ENCODE results near the gene C19orf73. TPM values are rescaled to one million over a fixed set of nuclear protein-coding genes. Genes with fewer than 3 reads are reported as not detected.
"Not testable (repeated sequence)": the region's sequence is repeated elsewhere in the genome, so short reads cannot be mapped to it uniquely, and the experiment has no call there.

Gene C19orf73
- total RNA-seq, 1 donor = 3.5 TPM

GRCh38 chr19:49152119-49152550 is 33.2 kb upstream of the C19orf73 start:
- Histone ChIP-seq H3K9me3 (ENCODE audit: low read depth, low read length) (no peaks in the 10 kb centered on the region), H3K4me3 (ENCODE audit: low read length) (no peak overlapping the region), H3K27me3 (ENCODE audit: insufficient read depth, low read length) (peaks cover 44% of the 10 kb centered on the region), H3K4me1 (ENCODE audit: insufficient read depth, low read length) (peaks cover 33% of the 10 kb centered on the region)

- Histone ChIP-seq H3K9me3 (ENCODE audit: low read depth, low read length) (no peaks in the 10 kb centered on the region), H3K4me3 (ENCODE audit: low read length) (no peak overlapping the region), H3K27me3 (ENCODE audit: insufficient read depth, low read length) (peaks cover 44% of the 10 kb centered on the region), H3K4me1 (ENCODE audit: insufficient read depth, low read length) (peaks cover 33% of the 10 kb centered on the region)
Observed at GRCh38 chr19:49151267-49152118, 32.5 kb upstream of the C19orf73 start.

- Histone ChIP-seq H3K4me1 (ENCODE audit: insufficient read depth, low read length) (peaks cover 33% of the 10 kb centered on the region), H3K9me3 (ENCODE audit: low read depth, low read length) (no peaks in the 10 kb centered on the region), H3K27me3 (ENCODE audit: insufficient read depth, low read length) (peaks cover 44% of the 10 kb centered on the region), H3K4me3 (ENCODE audit: low read length) (no peak overlapping the region)
Observed at GRCh38 chr19:49150944-49151243, 32.0 kb upstream of the C19orf73 start.

- H3K4me1 ChIP-seq (ENCODE audit: insufficient read depth, low read length) = peaks cover 33% of the 10 kb centered on the region
- no peaks in the 10 kb centered on the region for H3K9me3 ChIP-seq (ENCODE audit: low read depth, low read length)
- H3K4me3 ChIP-seq (ENCODE audit: low read length) = peak overlapping the region; percentile 32
- H3K27me3 ChIP-seq (ENCODE audit: insufficient read depth, low read length) = peaks cover 44% of the 10 kb centered on the region
Observed at GRCh38 chr19:49150106-49150943, 31.4 kb upstream of the C19orf73 start.

- Histone ChIP-seq H3K4me1 (ENCODE audit: insufficient read depth, low read length) (peaks cover 33% of the 10 kb centered on the region), H3K9me3 (ENCODE audit: low read depth, low read length) (no peaks in the 10 kb centered on the region), H3K4me3 (ENCODE audit: low read length) (peak overlapping the region; percentile 32), H3K27me3 (ENCODE audit: insufficient read depth, low read length) (peaks cover 44% of the 10 kb centered on the region)
Observed at GRCh38 chr19:49149652-49150105, 30.7 kb upstream of the C19orf73 start.

GRCh38 chr19:49148784-49149651 is 30.1 kb upstream of the C19orf73 start:
- peaks cover 33% of the 10 kb centered on the region for H3K4me1 ChIP-seq (ENCODE audit: insufficient read depth, low read length)
- peaks cover 44% of the 10 kb centered on the region for H3K27me3 ChIP-seq (ENCODE audit: insufficient read depth, low read length)
- H3K9me3 ChIP-seq (ENCODE audit: low read depth, low read length) = no peaks in the 10 kb centered on the region
- H3K4me3 ChIP-seq (ENCODE audit: low read length) = no peak overlapping the region

- Histone ChIP-seq H3K4me3 (ENCODE audit: low read length) (no peak overlapping the region), H3K4me1 (ENCODE audit: insufficient read depth, low read length) (peaks cover 34% of the 10 kb centered on the region), H3K9me3 (ENCODE audit: low read depth, low read length) (no peaks in the 10 kb centered on the region), H3K27me3 (ENCODE audit: insufficient read depth, low read length) (peaks cover 44% of the 10 kb centered on the region)
Observed at GRCh38 chr19:49148044-49148682, 29.2 kb upstream of the C19orf73 start.

GRCh38 chr19:49146408-49146770 is 27.4 kb upstream of the C19orf73 start:
- Histone ChIP-seq H3K27me3 (ENCODE audit: insufficient read depth, low read length) (peaks cover 37% of the 10 kb centered on the region), H3K4me1 (ENCODE audit: insufficient read depth, low read length) (peaks cover 33% of the 10 kb centered on the region)
- H3K4me3 ChIP-seq (ENCODE audit: low read length); H3K9me3 ChIP-seq (ENCODE audit: low read depth, low read length): not testable (repeated sequence)

- peaks cover 31% of the 10 kb centered on the region for H3K27me3 ChIP-seq (ENCODE audit: insufficient read depth, low read length)
- H3K9me3 ChIP-seq (ENCODE audit: low read depth, low read length) = no peaks in the 10 kb centered on the region
- no peak overlapping the region for H3K4me3 ChIP-seq (ENCODE audit: low read length)
Observed at GRCh38 chr19:49145573-49146407, 26.8 kb upstream of the C19orf73 start.

GRCh38 chr19:49142866-49143335 is 24.0 kb upstream of the C19orf73 start:
- Histone ChIP-seq H3K4me3 (ENCODE audit: low read length) (no peak overlapping the region), H3K27me3 (ENCODE audit: insufficient read depth, low read length) (peaks cover 2% of the 10 kb centered on the region), H3K9me3 (ENCODE audit: low read depth, low read length) (no peaks in the 10 kb centered on the region), H3K4me1 (ENCODE audit: insufficient read depth, low read length) (peaks cover 7% of the 10 kb centered on the region)

More at GRCh38 chr19:49145573-49146407, 26.8 kb upstream of the C19orf73 start:
- H3K4me1 ChIP-seq (ENCODE audit: insufficient read depth, low read length) = peaks cover 27% of the 10 kb centered on the region

GRCh38 chr19:49141352-49141751 is 22.4 kb upstream of the C19orf73 start:
- no peaks in the 10 kb centered on the region for H3K9me3 ChIP-seq (ENCODE audit: low read depth, low read length)

GRCh38 chr19:49140951-49141350 is 22.0 kb upstream of the C19orf73 start:
- Histone ChIP-seq H3K4me3 (ENCODE audit: low read length) (no peak overlapping the region), H3K27me3 (ENCODE audit: insufficient read depth, low read length) (no peaks in the 10 kb centered on the region), H3K9me3 (ENCODE audit: low read depth, low read length) (no peaks in the 10 kb centered on the region), H3K4me1 (ENCODE audit: insufficient read depth, low read length) (peaks cover 7% of the 10 kb centered on the region)

More at GRCh38 chr19:49141352-49141751, 22.4 kb upstream of the C19orf73 start:
- Histone ChIP-seq H3K27me3 (ENCODE audit: insufficient read depth, low read length) (no peaks in the 10 kb centered on the region), H3K4me3 (ENCODE audit: low read length) (no peak overlapping the region), H3K4me1 (ENCODE audit: insufficient read depth, low read length) (peaks cover 7% of the 10 kb centered on the region)

- H3K27me3 ChIP-seq (ENCODE audit: insufficient read depth, low read length) = peaks cover 5% of the 10 kb centered on the region
- H3K9me3 ChIP-seq (ENCODE audit: low read depth, low read length) = no peaks in the 10 kb centered on the region
- H3K4me3 ChIP-seq (ENCODE audit: low read length) = no peak overlapping the region
- H3K4me1 ChIP-seq (ENCODE audit: insufficient read depth, low read length) = peaks cover 14% of the 10 kb centered on the region
Observed at GRCh38 chr19:49136771-49137171, 17.8 kb upstream of the C19orf73 start.
